Naive thymus-derived CD4-positive, alpha-beta T cell (primary cell): ENCODE data around the gene LTO1. TPM values are rescaled to one million over a fixed set of nuclear protein-coding genes. Genes with fewer than 3 reads are reported as not detected.

Experiments used
- ATAC-seq: fragments of 150-1000 bp; cut with Tn5 transposase; 2 replicates; pipeline ENCODE4 v1.10.0; 2021; ENCODE audit warnings: mild to moderate bottlenecking, moderate library complexity
- CTCF ChIA-PET: fragments of 350-600 bp; sonication (Branson Sonifier 250); formaldehyde crosslinking; loops from one replicate; lab custom pipeline; 2021; ENCODE audit warnings: antibody characterized with exemption; lab: Charles Lee
- POLR2A ChIA-PET: fragments of 350-600 bp; sonication (Branson Sonifier 250); formaldehyde crosslinking; loops from one replicate; lab custom pipeline; 2021; ENCODE audit warnings: antibody characterized with exemption, inconsistent platforms; lab: Charles Lee
- DNase-seq, 9 donors: peaks; one replicate each; pipeline versions ENCODE4 v3.0.0 to v3.0.0-alpha.2; 2020 to 2022; ENCODE audit warnings: mixed read lengths in 1 of 9
- H3K27ac ChIP-seq: one replicate; pipeline ENCODE4 v1.7.0; 2013; ENCODE audit warnings: mild to moderate bottlenecking, low read depth, low read length, moderate library complexity
- H3K27me3 ChIP-seq, 2 donors: one replicate each; pipeline ENCODE4 v1.7.0; 2013; ENCODE audit warnings: low read length in 2 of 2, mild to moderate bottlenecking in 2 of 2, moderate library complexity in 2 of 2; ENCODE audit not compliant: control insufficient read depth in 2 of 2, insufficient read depth in 2 of 2
- H3K36me3 ChIP-seq, 3 experiments: 1 replicate in 2 of 3; 2 replicates in 1 of 3; pipeline ENCODE4 v1.7.0; 2013; ENCODE audit warnings: low read length in 3 of 3, mild to moderate bottlenecking in 3 of 3, moderate library complexity in 1 of 3; ENCODE audit not compliant: insufficient read depth in 3 of 3, control insufficient read depth in 2 of 3
- H3K4me1 ChIP-seq, 2 donors: one replicate each; pipeline ENCODE4 v1.7.0; 2013; ENCODE audit warnings: low read length in 2 of 2, mild to moderate bottlenecking in 2 of 2, moderate library complexity in 1 of 2; ENCODE audit not compliant: control insufficient read depth in 2 of 2, insufficient read depth in 2 of 2
- H3K4me3 ChIP-seq: 2 replicates; pipeline ENCODE4 v1.7.0; 2013; ENCODE audit warnings: mild to moderate bottlenecking, low read length
- H3K9me3 ChIP-seq, 3 experiments: 1 replicate in 2 of 3; 2 replicates in 1 of 3; pipeline ENCODE4 v1.7.0; 2013; ENCODE audit warnings: low read length in 3 of 3; ENCODE audit not compliant: control insufficient read depth in 2 of 3
- H3K27ac Mint-ChIP-seq, 9 donors: one replicate each; pipeline ENCODE4 v1.8.0; 2020 to 2022; ENCODE audit warnings: mixed read lengths in 9 of 9, mild to moderate bottlenecking in 8 of 9, moderate library complexity in 5 of 9, inconsistent platforms in 2 of 9
- H3K27me3 Mint-ChIP-seq, 5 donors: one replicate each; pipeline ENCODE4 v1.8.0; 2021 to 2022; ENCODE audit warnings: mixed read lengths in 5 of 5, mild to moderate bottlenecking in 1 of 5
- H3K36me3 Mint-ChIP-seq, 5 donors: one replicate each; pipeline ENCODE4 v1.8.0; 2020 to 2022; ENCODE audit warnings: mixed read lengths in 5 of 5, mild to moderate bottlenecking in 3 of 5, inconsistent platforms in 1 of 5
- H3K4me1 Mint-ChIP-seq, 7 donors: one replicate each; pipeline ENCODE4 v1.8.0; 2020 to 2022; ENCODE audit warnings: mixed read lengths in 7 of 7, mild to moderate bottlenecking in 3 of 7, inconsistent platforms in 1 of 7
- H3K4me3 Mint-ChIP-seq, 10 donors: one replicate each; pipeline ENCODE4 v1.8.0; 2020 to 2022; ENCODE audit warnings: mild to moderate bottlenecking in 10 of 10, mixed read lengths in 10 of 10, moderate library complexity in 6 of 10, inconsistent platforms in 2 of 10
- H3K9me3 Mint-ChIP-seq, 11 donors: one replicate each; pipeline ENCODE4 v1.8.0; 2020 to 2022; ENCODE audit warnings: mixed read lengths in 11 of 11, mild to moderate bottlenecking in 4 of 11, inconsistent platforms in 1 of 11, moderate library complexity in 1 of 11
- intact Hi-C, 2 donors: fragments of 100-400 bp; cut with micrococcal nuclease; formaldehyde crosslinking; loops; one replicate each; pipeline ENCODE4 v1.15.1; 2023
- polyA plus RNA-seq, 2 donors: library from polyadenylated mRNA; unstranded; fragments of 300-500 nt; fragmentation: Illumina TruSeq; gene quantifications; one replicate each; pipeline ENCODE4 v1.2.3, GENCODE V29; 2021
- total RNA-seq, 6 experiments: library from RNA in 5 of 6; stranded (reverse) in 5 of 6; gene quantifications; 1 replicate in 5 of 6; 2 replicates in 1 of 6; pipeline ENCODE4 v1.2.3 and lab custom pipeline; 2021 to 2026

The LTO1 gene
- total and polyA plus RNA-seq, 7 experiments from 2014 or later, result 19.1 to 75.6 (median 33.4) TPM

DNA sequence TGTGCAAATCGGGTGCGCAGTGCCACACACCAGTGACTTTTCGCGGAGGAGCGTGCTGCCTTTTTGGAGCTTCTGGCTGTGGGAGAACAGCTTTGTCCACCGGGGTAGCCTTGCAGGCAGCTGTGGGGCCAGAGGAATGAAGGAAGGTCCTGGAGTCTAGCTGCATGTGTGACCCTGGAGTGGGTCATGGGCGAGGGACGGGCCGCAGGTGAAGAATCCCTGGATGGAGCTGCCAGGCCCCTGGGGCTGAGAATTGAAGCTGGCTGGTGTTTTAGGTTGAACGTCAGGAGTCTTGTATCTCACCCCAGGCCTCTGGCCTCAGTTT is 25.6 kb downstream of the LTO1 start:
- ChIA-PET CTCF (no interaction called here), POLR2A (no interaction called here)
- no peaks in the 10 kb centered on the region for H3K9me3 Mint-ChIP-seq
- Histone ChIP-seq H3K4me1 (no peaks in the 10 kb centered on the region), H3K27me3 (no peaks in the 10 kb centered on the region), H3K36me3 (no peaks in the 10 kb centered on the region), H3K9me3 (no peaks in the 10 kb centered on the region), H3K4me3 (no peak overlapping the region), H3K27ac (no peak overlapping the region)
- no peak overlapping the region for H3K27ac Mint-ChIP-seq
- peaks cover 0 to 14% (median 0%) of the 10 kb centered on the region in 5 donors for H3K36me3 Mint-ChIP-seq
- H3K4me1 Mint-ChIP-seq, result no peaks in the 10 kb centered on the region
- intact Hi-C loops, result loop anchor here in 1 of 2 donors (10.0 kb wide), 1 partner anchor 805 kb away; the partner anchor contains the start of gene CPT1A
- DNase-seq (no peak), ATAC-seq (no peak)
- H3K4me3 Mint-ChIP-seq, result no peak overlapping the region
- H3K27me3 Mint-ChIP-seq, result no peaks in the 10 kb centered on the region

DNA sequence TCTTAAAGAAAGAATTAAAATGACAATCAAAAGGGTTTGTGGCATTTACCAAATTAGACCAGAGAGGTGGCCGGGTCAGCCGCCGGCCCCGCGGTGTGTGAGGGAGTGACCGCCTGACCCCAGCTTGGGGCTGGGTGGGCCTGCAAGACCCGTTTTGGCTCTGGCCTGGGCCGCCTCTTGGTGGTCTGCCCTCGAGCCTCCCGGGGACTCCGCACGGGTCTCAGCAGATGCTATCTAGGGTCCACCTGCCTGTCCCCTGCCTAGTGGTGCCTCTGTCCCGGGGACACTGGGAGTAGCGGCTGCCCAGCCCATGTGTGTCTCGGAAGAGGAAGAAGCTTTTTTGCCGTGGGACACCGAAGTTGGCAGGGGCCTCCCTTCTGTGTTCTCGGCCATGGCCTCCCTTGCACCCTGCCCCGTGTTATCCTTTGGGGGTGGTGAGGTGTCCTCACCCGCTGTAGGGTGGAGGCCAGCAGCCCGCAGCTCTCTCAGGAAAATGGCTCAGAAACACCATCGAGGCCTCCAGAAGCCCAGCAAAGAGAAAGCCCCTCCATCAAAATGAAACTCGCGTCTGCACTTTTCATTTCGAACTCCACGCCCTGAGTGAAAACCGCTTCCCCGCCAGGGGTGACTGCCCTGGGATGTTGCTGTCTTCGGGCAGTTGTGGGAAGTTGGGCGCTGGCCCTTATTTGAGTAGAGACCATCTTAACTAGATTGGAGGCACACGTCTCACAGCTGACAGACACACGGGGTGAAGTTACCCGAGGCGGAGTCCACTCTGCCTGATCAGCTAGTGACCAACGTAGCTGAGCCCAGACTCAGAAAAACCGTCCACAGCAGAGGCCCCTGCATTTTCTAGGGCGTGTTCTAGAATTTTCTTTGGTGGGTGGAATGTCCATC is 26.2 kb downstream of the LTO1 start:
- H3K27me3 Mint-ChIP-seq, result no peaks in the 10 kb centered on the region
- H3K27me3 ChIP-seq, result no peaks in the 10 kb centered on the region
- H3K27ac Mint-ChIP-seq, result no peak overlapping the region
- DNase-seq (no peak), ATAC-seq (no peak)
- ChIA-PET CTCF (no interaction called here), POLR2A (no interaction called here)
- H3K4me3 Mint-ChIP-seq, result peak overlapping the region in 1 of 10 donors; percentile 29
- H3K36me3 Mint-ChIP-seq, result peaks cover 0 to 14% (median 0%) of the 10 kb centered on the region in 5 donors
- no peaks in the 10 kb centered on the region for H3K9me3 ChIP-seq
- no peaks in the 10 kb centered on the region for H3K4me1 ChIP-seq
- H3K4me3 ChIP-seq, result no peak overlapping the region
- intact Hi-C loops, result loop anchor here in 1 of 2 donors (10.0 kb wide), 1 partner anchor 804 kb away; the partner anchor contains the start of gene CPT1A
- H3K4me1 Mint-ChIP-seq, result no peaks in the 10 kb centered on the region
- no peaks in the 10 kb centered on the region for H3K9me3 Mint-ChIP-seq
- H3K36me3 ChIP-seq, result no peaks in the 10 kb centered on the region
- H3K27ac ChIP-seq, result no peak overlapping the region

DNA sequence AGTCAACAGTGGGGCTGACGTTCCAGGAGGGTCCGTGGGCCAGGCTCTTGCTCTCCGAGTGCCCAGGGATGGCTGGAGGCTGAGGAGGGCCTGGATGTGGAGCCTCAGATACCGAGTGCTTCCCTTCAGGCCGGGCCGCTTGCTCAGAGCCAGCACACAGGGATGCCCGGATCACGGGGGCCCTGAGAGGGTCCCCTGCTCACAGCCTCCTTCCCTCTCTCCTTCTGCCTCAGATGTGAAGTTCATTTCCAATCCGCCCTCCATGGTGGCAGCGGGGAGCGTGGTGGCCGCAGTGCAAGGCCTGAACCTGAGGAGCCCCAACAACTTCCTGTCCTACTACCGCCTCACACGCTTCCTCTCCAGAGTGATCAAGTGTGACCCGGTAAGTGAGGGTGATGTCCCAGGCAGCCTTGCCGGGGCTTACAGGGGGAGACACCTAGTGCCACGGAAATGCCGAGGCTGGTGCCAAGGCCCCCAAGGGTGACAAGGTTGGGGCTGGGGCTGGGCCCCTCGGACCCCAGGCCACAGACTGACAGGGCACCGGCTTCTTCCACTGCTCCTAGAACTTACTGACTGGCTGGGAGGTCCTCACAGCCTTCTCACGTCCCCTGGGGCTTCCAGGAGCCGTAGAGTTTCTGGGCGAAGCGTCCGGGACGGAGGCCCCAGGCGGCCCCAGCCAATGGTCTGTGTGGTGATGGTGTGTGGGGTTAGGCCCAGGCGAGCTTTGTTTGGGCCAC is 27.2 kb downstream of the LTO1 start:
- no peak overlapping the region for H3K4me3 ChIP-seq
- Mint-ChIP-seq H3K36me3 (peaks cover 0 to 10% (median 0%) of the 10 kb centered on the region in 5 donors), H3K4me3 (peak overlapping the region in 1 of 10 donors; percentile 53), H3K27ac (no peak overlapping the region), H3K27me3 (no peaks in the 10 kb centered on the region), H3K4me1 (no peaks in the 10 kb centered on the region), H3K9me3 (no peaks in the 10 kb centered on the region)
- no peak overlapping the region for H3K27ac ChIP-seq
- no peaks in the 10 kb centered on the region for H3K9me3 ChIP-seq
- POLR2A ChIA-PET, result no interaction called here
- no peaks in the 10 kb centered on the region for H3K27me3 ChIP-seq
- CTCF ChIA-PET, result no interaction called here
- DNase-seq (no peak), ATAC-seq (no peak)
- intact Hi-C loops, result loop anchor here in 1 of 2 donors (10.0 kb wide), 1 partner anchor 803 kb away; the partner anchor contains the start of gene CPT1A
- peaks cover 0 to 3% of the 10 kb centered on the region in 2 donors for H3K4me1 ChIP-seq
- no peaks in the 10 kb centered on the region for H3K36me3 ChIP-seq

DNA sequence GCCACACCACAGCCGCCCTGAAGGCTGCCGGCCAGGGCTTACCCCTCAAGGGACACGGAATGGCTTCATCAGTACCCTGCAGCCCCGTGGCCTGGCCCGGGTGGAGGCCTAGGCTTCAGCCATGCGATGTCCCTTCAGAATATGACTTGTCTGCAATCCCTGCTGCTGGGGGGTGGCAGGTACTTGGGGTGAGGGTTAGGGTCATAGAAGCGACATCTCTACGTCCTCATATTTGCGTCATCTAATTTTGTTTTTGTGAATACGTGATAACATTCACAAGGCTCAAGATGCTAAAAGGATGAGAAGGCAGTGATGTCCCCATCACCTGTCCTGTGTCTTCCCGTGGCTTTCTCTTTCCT is 27.8 kb downstream of the LTO1 start:
- ChIA-PET CTCF (no interaction called here), POLR2A (no interaction called here)
- Histone ChIP-seq H3K36me3 (no peaks in the 10 kb centered on the region), H3K4me1 (peaks cover 0 to 3% of the 10 kb centered on the region in 2 donors), H3K9me3 (no peaks in the 10 kb centered on the region), H3K27ac (no peak overlapping the region), H3K4me3 (no peak overlapping the region), H3K27me3 (no peaks in the 10 kb centered on the region)
- Mint-ChIP-seq H3K36me3 (peaks cover 0 to 7% (median 0%) of the 10 kb centered on the region in 5 donors), H3K27ac (no peak overlapping the region), H3K4me3 (no peak overlapping the region), H3K27me3 (no peaks in the 10 kb centered on the region), H3K4me1 (no peaks in the 10 kb centered on the region), H3K9me3 (no peaks in the 10 kb centered on the region)
- ATAC-seq (no peak), DNase-seq (no peak)
- intact Hi-C loops, result loop anchor here in 1 of 2 donors (10.0 kb wide), 1 partner anchor 803 kb away; the partner anchor contains the start of gene CPT1A

DNA sequence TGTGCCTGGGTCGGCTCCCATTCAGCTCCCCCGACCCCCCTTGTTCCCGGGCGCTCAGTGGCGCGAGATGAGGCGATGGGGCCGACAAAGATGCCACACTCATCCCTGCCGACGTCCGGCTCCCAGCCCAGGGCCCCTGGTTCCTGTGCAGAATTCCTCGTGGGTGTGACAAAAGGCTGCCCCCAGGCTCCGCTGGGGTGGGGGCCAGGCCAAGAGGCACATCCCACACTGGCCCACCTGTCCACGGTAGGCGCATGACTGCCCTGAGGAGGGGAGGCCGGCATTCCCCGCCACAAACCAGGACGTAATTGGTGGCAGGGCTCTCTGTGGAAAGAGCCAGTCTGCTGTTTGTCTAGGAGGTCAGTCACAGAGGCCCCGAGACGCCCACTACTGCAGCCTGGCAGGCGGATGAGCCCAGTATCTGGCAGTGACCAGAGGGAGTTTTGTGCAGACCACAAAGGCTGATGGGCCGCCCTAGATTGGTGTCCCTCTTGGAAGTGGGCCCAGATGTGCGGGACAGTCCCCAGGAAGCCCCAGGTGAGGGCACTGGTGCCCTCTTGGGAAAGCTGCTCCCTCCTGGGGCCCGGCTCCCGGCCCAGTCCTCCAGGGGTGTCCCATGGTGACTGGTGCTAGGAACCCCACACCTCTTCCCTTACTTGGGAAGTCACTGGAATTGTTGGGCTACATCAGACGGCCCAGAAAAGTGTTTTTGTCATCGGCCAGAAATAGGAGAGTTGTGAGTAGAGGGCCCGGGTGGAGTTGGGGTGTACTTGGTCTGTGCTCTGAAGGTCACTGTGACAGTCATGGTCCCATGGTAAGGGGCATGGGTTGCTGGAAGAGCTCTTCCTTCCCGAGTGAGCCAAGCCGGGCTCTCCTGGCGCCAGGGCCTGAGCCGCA is 28.4 kb downstream of the LTO1 start:
- Histone ChIP-seq H3K4me1 (peaks cover 0 to 3% of the 10 kb centered on the region in 2 donors), H3K4me3 (no peak overlapping the region), H3K36me3 (no peaks in the 10 kb centered on the region), H3K27ac (no peak overlapping the region), H3K9me3 (no peaks in the 10 kb centered on the region), H3K27me3 (no peaks in the 10 kb centered on the region)
- ATAC-seq (no peak), DNase-seq (no peak)
- intact Hi-C loops, result loop anchor here in 1 of 2 donors (10.0 kb wide), 1 partner anchor 802 kb away; the partner anchor contains the start of gene CPT1A
- H3K27ac Mint-ChIP-seq, result no peak overlapping the region
- peaks cover 0 to 2% (median 0%) of the 10 kb centered on the region in 5 donors for H3K36me3 Mint-ChIP-seq
- no peaks in the 10 kb centered on the region for H3K4me1 Mint-ChIP-seq
- ChIA-PET POLR2A (no interaction called here), CTCF (interaction anchor here (1.1 to 5.8 kb wide), 3 partner anchors 352 to 557 kb away, joined by 3 to 37 read pairs (median 32); partner anchors contain the start of gene MYEOV)
- no peak overlapping the region for H3K4me3 Mint-ChIP-seq
- H3K27me3 Mint-ChIP-seq, result no peaks in the 10 kb centered on the region
- H3K9me3 Mint-ChIP-seq, result no peaks in the 10 kb centered on the region
